ENCODE results near the gene HIPK1.

DNA sequence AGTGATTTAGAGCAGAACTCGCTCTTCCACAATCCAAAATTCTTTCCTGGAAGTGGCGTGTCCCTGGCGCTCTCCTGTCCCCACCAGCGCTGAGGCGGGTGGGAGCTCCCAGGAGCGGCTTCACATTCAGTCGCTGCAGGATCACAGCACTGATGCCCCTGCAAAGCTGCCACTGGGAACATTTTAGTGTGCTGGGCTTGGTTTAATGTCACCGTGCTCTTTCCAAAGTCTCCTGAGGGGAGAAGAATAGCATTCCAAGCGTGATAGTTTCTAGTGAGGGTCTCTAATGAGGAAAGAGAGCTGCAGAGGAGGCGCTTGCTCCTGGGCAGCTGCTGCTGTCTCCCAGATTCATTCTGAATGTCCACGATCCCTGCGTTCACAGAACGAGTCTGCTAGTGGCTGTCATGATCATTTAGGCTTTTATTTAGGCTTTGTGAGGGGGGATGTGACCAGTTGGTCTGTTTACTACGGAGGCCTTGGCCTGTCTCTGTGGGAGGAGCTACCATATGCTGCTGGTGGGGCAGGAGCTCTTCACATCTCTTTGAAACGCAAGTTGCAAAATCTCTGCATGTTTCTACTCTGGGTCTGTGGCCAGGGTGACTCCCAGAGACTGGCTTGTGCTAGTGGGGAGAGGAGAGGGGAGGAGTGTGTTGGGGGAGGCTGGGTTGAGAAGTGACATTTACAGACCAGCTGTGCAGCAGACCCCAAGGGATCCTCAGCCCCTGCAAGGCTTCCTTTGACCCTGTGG, 73.5 kb downstream of the HIPK1 start:
- TF ChIP-seq, protein P1, sequence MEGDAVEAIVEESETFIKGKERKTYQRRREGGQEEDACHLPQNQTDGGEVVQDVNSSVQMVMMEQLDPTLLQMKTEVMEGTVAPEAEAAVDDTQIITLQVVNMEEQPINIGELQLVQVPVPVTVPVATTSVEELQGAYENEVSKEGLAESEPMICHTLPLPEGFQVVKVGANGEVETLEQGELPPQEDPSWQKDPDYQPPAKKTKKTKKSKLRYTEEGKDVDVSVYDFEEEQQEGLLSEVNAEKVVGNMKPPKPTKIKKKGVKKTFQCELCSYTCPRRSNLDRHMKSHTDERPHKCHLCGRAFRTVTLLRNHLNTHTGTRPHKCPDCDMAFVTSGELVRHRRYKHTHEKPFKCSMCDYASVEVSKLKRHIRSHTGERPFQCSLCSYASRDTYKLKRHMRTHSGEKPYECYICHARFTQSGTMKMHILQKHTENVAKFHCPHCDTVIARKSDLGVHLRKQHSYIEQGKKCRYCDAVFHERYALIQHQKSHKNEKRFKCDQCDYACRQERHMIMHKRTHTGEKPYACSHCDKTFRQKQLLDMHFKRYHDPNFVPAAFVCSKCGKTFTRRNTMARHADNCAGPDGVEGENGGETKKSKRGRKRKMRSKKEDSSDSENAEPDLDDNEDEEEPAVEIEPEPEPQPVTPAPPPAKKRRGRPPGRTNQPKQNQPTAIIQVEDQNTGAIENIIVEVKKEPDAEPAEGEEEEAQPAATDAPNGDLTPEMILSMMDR (IDR thresholded peaks at IDR 0.05), result no peak
- TF ChIP-seq POLR2A (IDR thresholded peaks at IDR 0.05), result no peak

Data from testis (tissue), 2 donors.